Endothelial cell of hepatic sinusoid (primary cell): ENCODE data around the gene BTN1A1.
"Not testable (repeated sequence)": the region's sequence is repeated elsewhere in the genome, so short reads cannot be mapped to it uniquely, and the experiment has no call there.

Experiments used
- in situ Hi-C: cut with HindIII; loops from 2 replicates; pipeline ENCODE4 v1.10.0; 2017; ENCODE audit warnings: low sequenced_read_pairs

Gene BTN1A1

GRCh38 chr6:26507658-26508057 lies 7.6 kb downstream of the BTN1A1 start:
- in situ Hi-C loops, result no loop called here

- in situ Hi-C loops, result not testable (repeated sequence)
These were observed 10.9 kb downstream of the BTN1A1 start for GRCh38 chr6:26511033-26511432.

- in situ Hi-C loops, result no loop called here
These were observed 14.9 kb downstream of the BTN1A1 start for GRCh38 chr6:26514984-26515383.

GRCh38 chr6:26516481-26517427 lies 16.7 kb downstream of the BTN1A1 start:
- in situ Hi-C loops, result no loop called here

DNA sequence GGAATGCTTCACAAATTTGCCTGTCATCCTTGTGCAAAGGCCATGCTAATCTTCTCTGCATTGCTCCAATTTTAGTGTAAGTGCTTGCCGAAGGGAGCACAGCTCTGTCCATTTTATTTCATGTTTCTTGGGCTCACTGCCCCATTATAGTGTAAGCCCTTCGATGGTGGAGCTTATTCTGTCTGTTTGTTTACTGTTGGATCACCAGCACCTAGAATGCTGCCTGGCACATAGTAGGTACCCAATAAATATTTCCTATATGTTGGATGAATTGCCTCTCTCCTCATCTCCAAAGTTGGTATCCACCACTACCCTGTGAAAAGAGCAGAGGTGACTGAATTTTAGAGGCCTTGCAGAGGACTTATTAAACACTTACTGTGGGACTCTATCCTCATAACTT lies 19.3 kb downstream of the BTN1A1 start:
- in situ Hi-C loops, result no loop called here

GRCh38 chr6:26520237-26520849 lies 20.2 kb downstream of the BTN1A1 start:
- in situ Hi-C loops, result no loop called here

- in situ Hi-C loops, result no loop called here
These were observed 20.9 kb downstream of the BTN1A1 start for GRCh38 chr6:26520850-26521599.

DNA sequence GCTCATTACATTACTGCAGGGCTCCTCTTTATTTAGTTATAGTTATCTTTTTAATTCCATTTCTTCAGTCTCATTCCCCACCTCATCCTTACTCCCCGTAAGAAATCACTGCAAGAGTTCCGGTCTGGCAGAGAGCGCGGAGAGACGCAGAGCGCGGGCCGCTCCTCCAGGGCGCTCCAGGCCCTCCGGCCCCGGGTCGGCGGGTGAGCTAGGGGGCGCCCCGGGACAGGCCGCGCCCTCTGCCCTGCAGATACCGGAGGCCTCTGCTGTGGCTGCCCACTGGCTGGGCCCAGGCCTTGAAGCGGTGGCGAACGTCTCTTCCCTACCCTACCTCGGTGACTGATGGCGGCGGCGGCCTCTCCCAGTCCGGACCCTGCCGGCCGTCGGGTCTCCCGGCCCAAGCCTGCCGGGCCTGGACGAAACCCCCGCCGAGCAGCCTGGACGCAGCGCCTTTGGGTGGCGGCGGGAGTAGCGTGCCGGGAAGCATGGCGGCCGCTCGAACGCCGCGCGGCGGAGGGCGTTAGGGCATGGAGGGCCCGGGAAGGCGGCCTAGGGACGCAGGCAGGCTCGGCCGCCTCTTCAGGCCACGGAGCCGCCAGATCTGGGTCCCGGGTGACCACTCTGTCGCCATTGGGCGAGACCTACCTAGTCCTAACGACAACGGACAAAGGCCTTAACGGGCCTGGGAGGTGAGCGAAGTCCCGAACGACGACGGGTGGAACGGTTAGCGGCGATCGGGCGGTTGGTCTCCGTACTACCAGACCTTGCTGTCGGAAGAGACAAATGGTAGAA lies 21.7 kb downstream of the BTN1A1 start:
- in situ Hi-C loops, result no loop called here

- in situ Hi-C loops, result not testable (repeated sequence)
These were observed 22.6 kb downstream of the BTN1A1 start for GRCh38 chr6:26522486-26523228.

DNA sequence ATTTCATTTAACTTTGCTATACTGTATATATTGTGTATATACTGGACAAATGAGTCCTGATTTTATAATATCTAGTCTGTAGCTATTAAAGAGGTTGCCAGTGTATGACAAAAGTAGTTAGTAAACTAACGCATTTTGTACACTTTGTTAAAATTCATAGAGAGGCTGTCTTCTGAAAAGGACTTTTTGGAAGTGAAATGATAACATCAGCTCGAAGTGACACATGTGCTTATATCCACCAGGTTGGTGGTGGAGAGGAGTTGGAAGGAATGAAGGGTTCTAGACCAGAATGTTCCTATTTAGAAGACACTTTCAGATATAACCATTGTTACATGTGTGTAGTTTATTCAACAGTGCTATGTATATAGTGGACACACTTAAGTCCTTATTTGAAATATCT lies 24.2 kb downstream of the BTN1A1 start:
- in situ Hi-C loops, result not testable (repeated sequence)

DNA sequence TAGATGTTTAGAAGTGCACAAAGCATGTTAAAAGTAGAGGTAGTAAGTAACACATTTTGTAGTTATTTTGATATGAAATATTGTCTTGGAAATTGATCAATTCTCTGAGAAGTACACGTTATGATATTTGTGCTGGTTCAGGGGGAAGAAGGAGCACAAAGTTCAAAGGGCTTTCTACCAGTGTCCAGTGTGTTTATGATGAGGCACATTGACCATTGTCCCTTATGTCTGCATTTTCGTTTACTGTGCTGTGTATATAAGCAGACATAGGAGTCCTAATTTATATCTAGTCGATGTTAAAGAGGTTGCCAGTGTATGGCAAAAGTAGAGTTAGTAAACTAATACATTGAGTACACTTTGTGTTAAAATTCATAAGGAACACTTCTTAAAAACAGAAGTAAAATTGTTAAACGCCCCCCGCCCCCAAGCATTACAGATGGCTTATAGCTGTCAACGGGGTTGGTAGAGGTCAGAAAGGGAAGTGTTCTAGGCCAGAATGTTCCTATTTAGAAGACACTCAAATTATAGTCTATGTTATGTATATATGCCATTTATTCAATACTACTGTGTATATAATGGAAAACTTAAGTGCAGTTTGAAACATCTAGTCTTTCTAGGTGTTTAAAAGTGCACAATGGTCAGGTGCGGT lies 24.7 kb downstream of the BTN1A1 start:
- in situ Hi-C loops, result loop anchor here (25.0 kb wide), 1 partner anchor 163 kb away; the partner anchor contains the start of gene BTN3A2

DNA sequence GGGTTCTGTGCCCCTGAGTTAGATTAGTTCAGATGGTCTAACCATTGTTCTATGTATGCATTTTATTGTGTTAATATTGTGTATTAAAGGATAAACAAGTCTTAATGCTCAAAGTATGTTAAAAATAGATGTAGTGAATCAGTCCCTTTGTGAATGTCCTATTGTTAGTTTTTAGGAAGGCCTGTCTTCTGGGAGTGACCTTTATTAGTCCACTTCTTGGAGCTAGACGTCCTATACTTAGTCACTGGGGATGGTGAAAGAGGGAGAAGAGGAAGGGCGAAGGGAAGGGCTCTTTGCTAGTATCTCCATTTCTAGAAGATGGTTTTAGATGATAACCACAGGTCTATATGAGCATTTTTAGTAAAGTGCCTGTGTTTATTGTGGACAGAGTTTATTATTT lies 25.7 kb downstream of the BTN1A1 start:
- in situ Hi-C loops, result loop anchor here (25.0 kb wide), 1 partner anchor 164 kb away; the partner anchor contains the start of gene BTN3A2

DNA sequence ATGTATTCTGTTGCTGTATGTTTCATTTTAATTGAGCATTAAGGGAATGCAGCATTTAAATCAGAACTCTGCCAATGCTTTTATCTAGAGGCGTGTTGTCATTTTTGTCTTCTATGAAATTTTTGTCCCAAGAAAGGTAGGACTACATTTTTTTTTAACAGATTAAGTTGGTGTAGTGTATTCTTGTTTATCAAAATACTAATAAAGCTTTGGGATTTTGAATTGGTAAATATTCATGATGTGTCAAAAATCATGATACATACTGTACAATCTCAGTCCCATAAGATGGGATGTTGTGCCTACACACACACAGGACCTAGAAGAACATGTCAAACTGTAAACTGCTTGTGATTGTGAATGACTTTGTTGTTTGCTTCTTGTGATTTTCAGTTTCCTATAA lies 26.8 kb downstream of the BTN1A1 start:
- in situ Hi-C loops, result loop anchor here (25.0 kb wide), 1 partner anchor 165 kb away; the partner anchor contains the start of gene BTN3A2

DNA sequence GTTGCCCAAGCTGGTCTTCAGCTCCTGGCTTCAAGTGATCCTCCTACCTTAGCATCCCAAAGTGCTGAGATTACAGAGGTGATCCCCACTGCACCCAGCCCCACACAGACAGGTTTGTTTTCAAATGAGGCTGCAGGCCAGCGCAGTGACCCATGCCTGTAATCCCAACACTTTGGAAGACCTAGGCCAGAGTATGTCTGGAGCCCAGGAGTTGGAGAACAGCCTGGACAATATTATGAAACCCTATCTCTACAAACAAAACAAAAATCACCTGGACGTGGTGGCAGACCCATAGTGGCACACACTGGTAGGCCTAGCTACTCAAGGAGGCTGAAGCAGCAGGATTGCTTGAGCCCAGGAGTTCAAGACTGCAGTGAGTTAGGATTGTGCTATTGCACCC lies 30.1 kb downstream of the BTN1A1 start:
- in situ Hi-C loops, result loop anchor here (25.0 kb wide), 1 partner anchor 168 kb away; the partner anchor contains the start of gene BTN3A2

DNA sequence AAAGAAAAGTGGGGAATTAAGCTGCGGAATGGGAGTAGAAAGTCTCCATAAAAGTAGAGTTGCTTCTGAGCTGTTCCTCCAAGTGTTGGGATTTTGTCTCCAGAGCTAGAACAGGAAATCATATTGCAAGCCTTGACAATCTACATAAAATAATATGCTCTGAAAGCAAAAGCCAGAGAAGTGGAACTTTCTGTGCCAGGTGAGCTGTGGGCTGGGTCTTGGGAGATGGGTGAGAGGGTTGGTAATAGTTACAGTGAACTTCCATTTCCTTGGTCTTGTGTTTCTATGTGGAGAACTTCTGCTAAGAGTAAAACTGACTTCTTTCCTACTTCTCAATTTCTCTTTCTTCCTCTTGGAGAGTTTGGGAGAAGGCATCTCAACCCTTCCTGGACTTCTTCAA lies 31.8 kb downstream of the BTN1A1 start:
- in situ Hi-C loops, result loop anchor here (25.0 kb wide), 1 partner anchor 170 kb away; the partner anchor contains the start of gene BTN3A2

- in situ Hi-C loops, result loop anchor here (25.0 kb wide), 1 partner anchor 171 kb away; the partner anchor contains the start of gene BTN3A2
These were observed 32.8 kb downstream of the BTN1A1 start for GRCh38 chr6:26532699-26533531.

GRCh38 chr6:26533532-26533931 lies 33.4 kb downstream of the BTN1A1 start:
- in situ Hi-C loops, result loop anchor here (25.0 kb wide), 1 partner anchor 171 kb away; the partner anchor contains the start of gene BTN3A2
